ENCODE data around the gene CTNND2.

DNA sequence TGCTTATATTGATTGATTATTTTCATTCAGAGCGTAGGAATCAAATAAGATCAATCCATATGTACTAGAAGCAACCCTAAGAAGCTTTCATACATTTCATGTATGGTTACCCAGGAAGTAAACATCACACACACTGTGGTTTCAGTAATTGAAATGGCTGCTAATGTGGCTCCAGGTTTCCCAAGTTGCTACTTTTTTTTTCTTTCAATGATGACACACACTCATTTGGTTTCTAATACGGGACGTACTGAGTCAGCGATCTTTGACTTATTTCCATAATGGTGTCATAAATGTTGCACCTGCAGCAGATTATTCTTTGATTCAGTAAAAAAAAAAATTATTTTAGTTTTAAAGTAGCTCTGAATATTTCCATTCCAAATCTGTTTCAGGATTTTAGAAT, 248.6 kb downstream of the CTNND2 start:
- no peak for TF ChIP-seq POLR2A (IDR thresholded peaks at IDR 0.05)
- TF ChIP-seq, protein P1, sequence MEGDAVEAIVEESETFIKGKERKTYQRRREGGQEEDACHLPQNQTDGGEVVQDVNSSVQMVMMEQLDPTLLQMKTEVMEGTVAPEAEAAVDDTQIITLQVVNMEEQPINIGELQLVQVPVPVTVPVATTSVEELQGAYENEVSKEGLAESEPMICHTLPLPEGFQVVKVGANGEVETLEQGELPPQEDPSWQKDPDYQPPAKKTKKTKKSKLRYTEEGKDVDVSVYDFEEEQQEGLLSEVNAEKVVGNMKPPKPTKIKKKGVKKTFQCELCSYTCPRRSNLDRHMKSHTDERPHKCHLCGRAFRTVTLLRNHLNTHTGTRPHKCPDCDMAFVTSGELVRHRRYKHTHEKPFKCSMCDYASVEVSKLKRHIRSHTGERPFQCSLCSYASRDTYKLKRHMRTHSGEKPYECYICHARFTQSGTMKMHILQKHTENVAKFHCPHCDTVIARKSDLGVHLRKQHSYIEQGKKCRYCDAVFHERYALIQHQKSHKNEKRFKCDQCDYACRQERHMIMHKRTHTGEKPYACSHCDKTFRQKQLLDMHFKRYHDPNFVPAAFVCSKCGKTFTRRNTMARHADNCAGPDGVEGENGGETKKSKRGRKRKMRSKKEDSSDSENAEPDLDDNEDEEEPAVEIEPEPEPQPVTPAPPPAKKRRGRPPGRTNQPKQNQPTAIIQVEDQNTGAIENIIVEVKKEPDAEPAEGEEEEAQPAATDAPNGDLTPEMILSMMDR (IDR thresholded peaks at IDR 0.05), result no peak
